Activated CD4-positive, alpha-beta T cell treated with anti-CD3 and anti-CD28 coated beads, Interleukin-2, amount 10 ng/mL, durations not matched to agents 7 days and 5 days (primary cell): ENCODE results near the gene FCHO2. TPM values are rescaled to one million over a fixed set of nuclear protein-coding genes. Genes with fewer than 3 reads are reported as not detected.
"Not testable (repeated sequence)": the region's sequence is repeated elsewhere in the genome, so short reads cannot be mapped to it uniquely, and the experiment has no call there.

ENCODE experiments used
- CTCF ChIA-PET: fragments of 350-600 bp; sonication (Branson Sonifier 250); formaldehyde crosslinking; loops from one replicate; lab custom pipeline; 2021; ENCODE audit warnings: antibody characterized with exemption; lab: Charles Lee
- POLR2A ChIA-PET: fragments of 350-600 bp; sonication (Branson Sonifier 250); formaldehyde crosslinking; loops from one replicate; lab custom pipeline; 2021; ENCODE audit warnings: antibody characterized with exemption; lab: Charles Lee
- DNase-seq: peaks from one replicate; pipeline ENCODE4 v3.0.0-alpha.2; 2020
- H3K27ac Mint-ChIP-seq: one replicate; pipeline ENCODE4 v1.8.0; 2021; ENCODE audit warnings: mild to moderate bottlenecking, moderate library complexity, mixed read lengths
- H3K27me3 Mint-ChIP-seq: one replicate; pipeline ENCODE4 v1.8.0; 2021; ENCODE audit warnings: mixed read lengths
- H3K36me3 Mint-ChIP-seq: one replicate; pipeline ENCODE4 v1.8.0; 2021; ENCODE audit warnings: low read depth, mixed read lengths
- H3K4me1 Mint-ChIP-seq: one replicate; pipeline ENCODE4 v1.8.0; 2021; ENCODE audit warnings: mixed read lengths
- H3K4me3 Mint-ChIP-seq: one replicate; pipeline ENCODE4 v1.8.0; 2021; ENCODE audit warnings: mild to moderate bottlenecking, moderate library complexity, mixed read lengths
- H3K9me3 Mint-ChIP-seq: one replicate; pipeline ENCODE4 v1.8.0; 2021; ENCODE audit warnings: mixed read lengths
- total RNA-seq, 2 experiments: library from RNA; stranded (reverse); gene quantifications; one replicate each; pipeline ENCODE4 v1.2.3, GENCODE V29; 2021

Gene FCHO2
- total RNA-seq, 2 experiments from 2014 or later = 0.57 to 0.92 TPM

GRCh38 chr5:72974481-72974880, 18.6 kb downstream of the FCHO2 start:
- DNase-seq, H3K27ac Mint-ChIP-seq, H3K4me1 Mint-ChIP-seq, H3K4me3 Mint-ChIP-seq, H3K36me3 Mint-ChIP-seq, CTCF ChIA-PET, POLR2A ChIA-PET, H3K9me3 Mint-ChIP-seq: not testable (repeated sequence)
- H3K27me3 Mint-ChIP-seq = peaks cover 20% of the 10 kb centered on the region

GRCh38 chr5:72976810-72977209, 21.0 kb downstream of the FCHO2 start:
- DNase-seq, CTCF ChIA-PET, H3K36me3 Mint-ChIP-seq, POLR2A ChIA-PET, H3K4me1 Mint-ChIP-seq, H3K27ac Mint-ChIP-seq, H3K4me3 Mint-ChIP-seq, H3K9me3 Mint-ChIP-seq: not testable (repeated sequence)
- peaks cover 16% of the 10 kb centered on the region for H3K27me3 Mint-ChIP-seq

DNA sequence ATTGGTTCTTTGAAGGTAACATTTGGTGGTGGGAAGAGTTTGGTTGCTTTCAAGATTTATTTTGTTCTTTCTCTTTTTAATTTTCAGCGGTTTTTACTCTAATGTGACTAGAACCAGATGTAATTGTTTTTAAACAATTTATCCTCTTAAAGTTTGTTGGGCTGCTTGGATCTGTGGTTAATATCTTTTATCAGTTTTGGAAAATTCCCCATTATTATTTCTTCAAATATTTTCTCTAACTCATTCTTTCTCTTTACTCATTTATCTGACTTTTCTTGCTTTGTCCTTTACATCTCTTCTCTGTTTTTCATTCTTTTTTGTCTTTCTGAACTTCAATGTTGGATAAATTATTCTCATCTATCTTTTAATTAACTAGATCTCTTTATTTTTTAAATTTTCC, 29.9 kb downstream of the FCHO2 start:
- H3K9me3 Mint-ChIP-seq = no peaks in the 10 kb centered on the region
- no peak overlapping the region for H3K27ac Mint-ChIP-seq
- peaks cover under 1% of the 10 kb centered on the region for H3K4me1 Mint-ChIP-seq
- POLR2A ChIA-PET = no interaction called here
- no peaks in the 10 kb centered on the region for H3K36me3 Mint-ChIP-seq
- CTCF ChIA-PET = no interaction called here
- H3K4me3 Mint-ChIP-seq = no peak overlapping the region
- DNase-seq = no peak
- peaks cover 4% of the 10 kb centered on the region for H3K27me3 Mint-ChIP-seq

DNA sequence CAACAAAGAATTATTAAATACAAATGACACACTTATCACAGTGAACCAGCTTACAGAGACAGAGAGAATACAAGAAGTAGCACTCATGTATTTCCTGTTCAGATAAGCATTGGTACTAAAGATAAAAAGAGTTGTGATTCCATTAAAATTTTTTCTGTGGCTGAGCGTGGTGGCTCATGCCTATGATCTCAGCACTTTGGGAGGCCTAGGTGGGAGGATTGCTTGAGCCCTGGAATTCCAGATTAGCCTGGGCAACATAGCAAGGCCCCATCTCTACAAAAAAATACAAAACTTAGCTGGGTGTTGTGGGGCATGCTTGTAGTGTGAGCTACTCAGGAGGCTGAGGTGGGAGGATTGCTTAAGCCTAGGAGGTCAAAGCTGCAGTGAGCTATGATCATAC, 32.9 kb downstream of the FCHO2 start:
- Mint-ChIP-seq H3K4me1 (peaks cover 7% of the 10 kb centered on the region), H3K36me3 (no peaks in the 10 kb centered on the region), H3K27me3 (peaks cover 14% of the 10 kb centered on the region), H3K4me3 (no peak overlapping the region), H3K27ac (no peak overlapping the region), H3K9me3 (no peaks in the 10 kb centered on the region)
- CTCF ChIA-PET = no interaction called here
- DNase-seq = no peak
- POLR2A ChIA-PET = no interaction called here

GRCh38 chr5:72991394-72991793, 35.6 kb downstream of the FCHO2 start:
- no peak overlapping the region for H3K4me3 Mint-ChIP-seq
- ChIA-PET CTCF (no interaction called here), POLR2A (interaction anchor here (0.7 kb wide), 1 partner anchor 343 kb away, joined by 3 read pairs; no protein-coding TSS in a partner anchor)
- H3K27me3 Mint-ChIP-seq = peaks cover 17% of the 10 kb centered on the region
- no peaks in the 10 kb centered on the region for H3K9me3 Mint-ChIP-seq
- no peaks in the 10 kb centered on the region for H3K36me3 Mint-ChIP-seq
- no peak for DNase-seq
- no peak overlapping the region for H3K27ac Mint-ChIP-seq
- H3K4me1 Mint-ChIP-seq = peaks cover 7% of the 10 kb centered on the region

DNA sequence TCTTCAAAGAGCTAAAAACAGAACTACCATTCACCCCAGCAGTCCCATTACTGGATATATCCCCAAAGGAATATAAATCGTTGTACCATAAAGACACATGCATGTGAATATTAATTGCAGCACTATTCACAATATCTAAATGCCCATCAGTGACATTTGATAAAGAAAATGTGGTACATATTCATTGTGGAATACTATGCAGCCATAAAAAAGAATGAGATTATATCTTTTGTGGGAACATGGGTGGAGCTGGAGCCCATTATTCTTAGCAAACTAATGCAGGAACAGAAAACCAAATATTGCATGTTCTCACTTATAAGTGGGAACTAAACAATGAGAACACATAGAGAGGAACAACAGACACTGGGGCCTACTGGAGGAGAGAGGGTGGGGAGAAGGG, 38.7 kb downstream of the FCHO2 start:
- Mint-ChIP-seq H3K27ac (no peak overlapping the region), H3K9me3 (no peaks in the 10 kb centered on the region), H3K4me3 (no peak overlapping the region), H3K36me3 (no peaks in the 10 kb centered on the region), H3K4me1 (peaks cover 7% of the 10 kb centered on the region), H3K27me3 (peaks cover 17% of the 10 kb centered on the region)
- no peak for DNase-seq
- ChIA-PET POLR2A (no interaction called here), CTCF (interaction anchor here (1.2 kb wide), 1 partner anchor 14 kb away, joined by 3 read pairs; no protein-coding TSS in a partner anchor)

GRCh38 chr5:72996632-72997031, 40.8 kb downstream of the FCHO2 start:
- CTCF ChIA-PET = interaction anchor here (0.6 to 0.8 kb wide), 2 partner anchors 325 to 351 kb away, joined by 3 to 4 read pairs; no protein-coding TSS in a partner anchor
- H3K27ac Mint-ChIP-seq = no peak overlapping the region
- POLR2A ChIA-PET = no interaction called here
- no peak overlapping the region for H3K4me3 Mint-ChIP-seq
- no peaks in the 10 kb centered on the region for H3K36me3 Mint-ChIP-seq
- no peaks in the 10 kb centered on the region for H3K4me1 Mint-ChIP-seq
- no peaks in the 10 kb centered on the region for H3K9me3 Mint-ChIP-seq
- DNase-seq = no peak
- peaks cover 13% of the 10 kb centered on the region for H3K27me3 Mint-ChIP-seq

DNA sequence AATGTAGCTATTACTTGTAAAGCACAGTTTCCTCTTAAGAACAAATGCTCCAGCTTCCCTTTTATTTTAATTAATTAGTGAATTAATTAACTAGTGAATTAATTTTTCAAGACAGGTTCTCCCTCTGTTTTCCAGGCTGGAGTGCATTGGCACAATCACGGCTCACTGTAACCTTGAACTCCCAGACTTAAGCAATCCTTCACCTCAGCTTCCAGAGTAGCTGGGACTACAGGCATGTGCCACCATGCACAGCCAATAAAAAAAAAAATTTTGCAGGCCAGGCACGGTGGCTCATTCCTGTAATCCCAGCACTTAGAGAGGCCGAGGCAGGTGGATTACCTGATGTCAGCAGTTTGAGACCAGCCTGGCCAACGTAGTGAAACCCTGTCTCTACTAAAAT, 44.1 kb downstream of the FCHO2 start:
- no peak for DNase-seq
- POLR2A ChIA-PET = no interaction called here
- CTCF ChIA-PET = no interaction called here
- Mint-ChIP-seq H3K36me3 (no peaks in the 10 kb centered on the region), H3K9me3 (no peaks in the 10 kb centered on the region), H3K4me1 (no peaks in the 10 kb centered on the region), H3K4me3 (no peak overlapping the region), H3K27ac (no peak overlapping the region), H3K27me3 (no peaks in the 10 kb centered on the region)

DNA sequence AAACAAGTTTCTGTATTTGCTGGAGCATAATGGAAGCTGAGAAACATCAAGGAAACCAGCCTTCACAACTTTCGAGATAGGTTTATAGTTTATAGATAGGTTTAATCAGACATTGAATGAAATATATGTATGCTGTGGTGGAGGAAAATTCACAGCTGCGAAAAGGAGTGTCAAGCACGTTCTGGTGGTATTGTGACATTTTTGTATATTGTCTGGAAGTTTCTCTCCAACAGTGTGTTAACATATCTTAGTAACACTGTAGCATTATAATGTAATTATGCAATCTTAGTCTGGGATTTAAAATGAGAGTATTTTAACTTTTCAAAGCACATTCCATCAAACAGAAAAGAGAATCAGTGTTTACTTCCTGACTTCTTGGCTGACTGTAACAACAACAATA, 50.0 kb downstream of the FCHO2 start:
- Mint-ChIP-seq H3K4me3 (no peak overlapping the region), H3K27ac (no peak overlapping the region), H3K9me3 (no peaks in the 10 kb centered on the region), H3K27me3 (peaks cover 4% of the 10 kb centered on the region), H3K4me1 (no peaks in the 10 kb centered on the region), H3K36me3 (no peaks in the 10 kb centered on the region)
- ChIA-PET POLR2A (no interaction called here), CTCF (no interaction called here)
- no peak for DNase-seq

GRCh38 chr5:73007051-73007450, 51.2 kb downstream of the FCHO2 start:
- Mint-ChIP-seq H3K36me3 (no peaks in the 10 kb centered on the region), H3K27ac (no peak overlapping the region), H3K9me3 (no peaks in the 10 kb centered on the region), H3K27me3 (peaks cover 4% of the 10 kb centered on the region), H3K4me1 (no peaks in the 10 kb centered on the region), H3K4me3 (no peak overlapping the region)
- DNase-seq = no peak
- ChIA-PET POLR2A (interaction anchor here (0.5 kb wide), 1 partner anchor 1820 kb away, joined by 3 read pairs; no protein-coding TSS in a partner anchor), CTCF (no interaction called here)

DNA sequence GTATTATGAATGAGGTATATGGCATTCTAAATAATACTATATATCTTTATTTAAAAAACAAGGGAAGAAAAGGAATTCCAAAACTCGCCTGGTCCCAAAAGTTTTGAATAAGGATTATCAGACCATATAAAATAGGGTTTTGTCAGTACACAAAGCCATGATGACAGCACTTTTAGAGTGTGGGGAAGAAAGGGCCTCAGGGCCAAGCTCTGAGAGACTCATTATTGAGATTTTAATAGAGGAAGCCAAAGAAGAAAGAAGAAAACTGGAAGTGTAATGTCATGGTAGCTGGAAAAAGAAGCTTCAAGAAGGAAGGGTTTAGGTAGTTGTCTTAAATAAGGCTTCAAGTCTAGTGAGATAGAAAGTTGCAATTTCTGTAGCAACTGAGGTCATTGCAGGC, 53.0 kb downstream of the FCHO2 start:
- H3K4me1 Mint-ChIP-seq = no peaks in the 10 kb centered on the region
- H3K27me3 Mint-ChIP-seq = peaks cover 4% of the 10 kb centered on the region
- no peaks in the 10 kb centered on the region for H3K36me3 Mint-ChIP-seq
- H3K4me3 Mint-ChIP-seq = no peak overlapping the region
- CTCF ChIA-PET = interaction anchor here (1.2 kb wide), 1 partner anchor 14 kb away, joined by 3 read pairs; no protein-coding TSS in a partner anchor
- H3K9me3 Mint-ChIP-seq = no peaks in the 10 kb centered on the region
- DNase-seq = no peak
- POLR2A ChIA-PET = no interaction called here
- no peak overlapping the region for H3K27ac Mint-ChIP-seq

- not testable (repeated sequence) for H3K9me3 Mint-ChIP-seq, H3K27ac Mint-ChIP-seq, H3K36me3 Mint-ChIP-seq
Observed at GRCh38 chr5:73011612-73012011, 55.8 kb downstream of the FCHO2 start.

GRCh38 chr5:73018892-73019291, 63.1 kb downstream of the FCHO2 start:
- CTCF ChIA-PET = no interaction called here
- Mint-ChIP-seq H3K36me3 (no peaks in the 10 kb centered on the region), H3K27me3 (peaks cover 14% of the 10 kb centered on the region), H3K9me3 (no peaks in the 10 kb centered on the region), H3K4me3 (no peak overlapping the region), H3K27ac (no peak overlapping the region), H3K4me1 (no peaks in the 10 kb centered on the region)
- DNase-seq = no peak
- POLR2A ChIA-PET = no interaction called here

More at GRCh38 chr5:73011612-73012011, 55.8 kb downstream of the FCHO2 start:
- H3K4me1 Mint-ChIP-seq, CTCF ChIA-PET, DNase-seq, H3K4me3 Mint-ChIP-seq, H3K27me3 Mint-ChIP-seq, POLR2A ChIA-PET: not testable (repeated sequence)

- no peak overlapping the region for H3K27ac Mint-ChIP-seq
- ChIA-PET CTCF (no interaction called here), POLR2A (no interaction called here)
- no peaks in the 10 kb centered on the region for H3K4me1 Mint-ChIP-seq
- H3K27me3 Mint-ChIP-seq = peaks cover 14% of the 10 kb centered on the region
- H3K9me3 Mint-ChIP-seq = no peaks in the 10 kb centered on the region
- no peaks in the 10 kb centered on the region for H3K36me3 Mint-ChIP-seq
- H3K4me3 Mint-ChIP-seq = no peak overlapping the region
- no peak for DNase-seq
Observed at GRCh38 chr5:73019766-73020165, 63.9 kb downstream of the FCHO2 start.
